Measurements from ENCODE around the gene YTHDC2.

The YTHDC2 gene

GRCh38 chr5:113518884-113519283 lies 5.4 kb downstream of the YTHDC2 start:
- no peak overlapping the region for H3K9ac ChIP-seq (ENCODE audit: low read depth in 1 of 2, low read length in 2 of 2)
- no peak overlapping the region for H3K4me3 ChIP-seq (ENCODE audit: low read depth in 1 of 2, low read length in 2 of 2)
- no peaks in the 10 kb centered on the region for H3K27me3 ChIP-seq (ENCODE audit: control insufficient read depth in 1 of 2, insufficient read depth in 2 of 2, low read length in 2 of 2)
- no peaks in the 10 kb centered on the region for H3K9me3 ChIP-seq (ENCODE audit: control insufficient read depth in 1 of 2, low read length in 2 of 2)
- H3K4me1 ChIP-seq (ENCODE audit: control insufficient read depth in 1 of 2, insufficient read depth in 2 of 2, low read length in 2 of 2) = peaks cover 8 to 11% of the 10 kb centered on the region in 2 donors
- no peak overlapping the region for H3K27ac ChIP-seq (ENCODE audit: low read depth, low read length)
- peaks cover 5 to 13% of the 10 kb centered on the region in 2 donors for H3K36me3 ChIP-seq (ENCODE audit: control insufficient read depth in 1 of 2, insufficient read depth in 2 of 2, low read length in 2 of 2)

- Histone ChIP-seq H3K36me3 (ENCODE audit: control insufficient read depth in 1 of 2, insufficient read depth in 2 of 2, low read length in 2 of 2) (peaks cover 5 to 13% of the 10 kb centered on the region in 2 donors), H3K9ac (ENCODE audit: low read depth in 1 of 2, low read length in 2 of 2) (no peak overlapping the region), H3K4me1 (ENCODE audit: control insufficient read depth in 1 of 2, insufficient read depth in 2 of 2, low read length in 2 of 2) (peaks cover 4 to 12% of the 10 kb centered on the region in 2 donors), H3K9me3 (ENCODE audit: control insufficient read depth in 1 of 2, low read length in 2 of 2) (no peaks in the 10 kb centered on the region), H3K4me3 (ENCODE audit: low read depth in 1 of 2, low read length in 2 of 2) (no peak overlapping the region), H3K27ac (ENCODE audit: low read depth, low read length) (no peak overlapping the region), H3K27me3 (ENCODE audit: control insufficient read depth in 1 of 2, insufficient read depth in 2 of 2, low read length in 2 of 2) (no peaks in the 10 kb centered on the region)
These were observed 5.9 kb downstream of the YTHDC2 start for GRCh38 chr5:113519412-113519811.

GRCh38 chr5:113520429-113520828 lies 6.9 kb downstream of the YTHDC2 start:
- no peak overlapping the region for H3K27ac ChIP-seq (ENCODE audit: low read depth, low read length)

GRCh38 chr5:113520899-113521298 lies 7.4 kb downstream of the YTHDC2 start:
- no peaks in the 10 kb centered on the region for H3K27me3 ChIP-seq (ENCODE audit: control insufficient read depth in 1 of 2, insufficient read depth in 2 of 2, low read length in 2 of 2)
- H3K4me3 ChIP-seq (ENCODE audit: low read depth in 1 of 2, low read length in 2 of 2) = no peak overlapping the region
- no peak overlapping the region for H3K27ac ChIP-seq (ENCODE audit: low read depth, low read length)
- H3K36me3 ChIP-seq (ENCODE audit: control insufficient read depth in 1 of 2, insufficient read depth in 2 of 2, low read length in 2 of 2) = peaks cover 5 to 13% of the 10 kb centered on the region in 2 donors
- H3K9ac ChIP-seq (ENCODE audit: low read depth in 1 of 2, low read length in 2 of 2) = no peak overlapping the region
- peaks cover 0 to 4% of the 10 kb centered on the region in 2 donors for H3K4me1 ChIP-seq (ENCODE audit: control insufficient read depth in 1 of 2, insufficient read depth in 2 of 2, low read length in 2 of 2)
- H3K9me3 ChIP-seq (ENCODE audit: control insufficient read depth in 1 of 2, low read length in 2 of 2) = no peaks in the 10 kb centered on the region

More at GRCh38 chr5:113520429-113520828, 6.9 kb downstream of the YTHDC2 start:
- H3K4me3 ChIP-seq (ENCODE audit: low read depth in 1 of 2, low read length in 2 of 2) = no peak overlapping the region
- H3K36me3 ChIP-seq (ENCODE audit: control insufficient read depth in 1 of 2, insufficient read depth in 2 of 2, low read length in 2 of 2) = peaks cover 5 to 13% of the 10 kb centered on the region in 2 donors
- no peaks in the 10 kb centered on the region for H3K27me3 ChIP-seq (ENCODE audit: control insufficient read depth in 1 of 2, insufficient read depth in 2 of 2, low read length in 2 of 2)
- H3K4me1 ChIP-seq (ENCODE audit: control insufficient read depth in 1 of 2, insufficient read depth in 2 of 2, low read length in 2 of 2) = peaks cover 0 to 7% of the 10 kb centered on the region in 2 donors
- no peaks in the 10 kb centered on the region for H3K9me3 ChIP-seq (ENCODE audit: control insufficient read depth in 1 of 2, low read length in 2 of 2)
- no peak overlapping the region for H3K9ac ChIP-seq (ENCODE audit: low read depth in 1 of 2, low read length in 2 of 2)

- Histone ChIP-seq H3K4me3 (ENCODE audit: low read depth in 1 of 2, low read length in 2 of 2) (no peak overlapping the region), H3K4me1 (ENCODE audit: control insufficient read depth in 1 of 2, insufficient read depth in 2 of 2, low read length in 2 of 2) (peaks cover 0 to 4% of the 10 kb centered on the region in 2 donors), H3K27ac (ENCODE audit: low read depth, low read length) (no peak overlapping the region), H3K27me3 (ENCODE audit: control insufficient read depth in 1 of 2, insufficient read depth in 2 of 2, low read length in 2 of 2) (no peaks in the 10 kb centered on the region), H3K36me3 (ENCODE audit: control insufficient read depth in 1 of 2, insufficient read depth in 2 of 2, low read length in 2 of 2) (peaks cover 5 to 9% of the 10 kb centered on the region in 2 donors), H3K9me3 (ENCODE audit: control insufficient read depth in 1 of 2, low read length in 2 of 2) (no peaks in the 10 kb centered on the region), H3K9ac (ENCODE audit: low read depth in 1 of 2, low read length in 2 of 2) (no peak overlapping the region)
These were observed 9.7 kb downstream of the YTHDC2 start for GRCh38 chr5:113523168-113523567.

GRCh38 chr5:113524927-113525326 lies 11.4 kb downstream of the YTHDC2 start:
- no peaks in the 10 kb centered on the region for H3K27me3 ChIP-seq (ENCODE audit: control insufficient read depth in 1 of 2, insufficient read depth in 2 of 2, low read length in 2 of 2)
- H3K9ac ChIP-seq (ENCODE audit: low read depth in 1 of 2, low read length in 2 of 2) = no peak overlapping the region
- no peak overlapping the region for H3K4me3 ChIP-seq (ENCODE audit: low read depth in 1 of 2, low read length in 2 of 2)
- H3K36me3 ChIP-seq (ENCODE audit: control insufficient read depth in 1 of 2, insufficient read depth in 2 of 2, low read length in 2 of 2) = peaks cover 5% of the 10 kb centered on the region in 2 donors
- peaks cover 0 to 4% of the 10 kb centered on the region in 2 donors for H3K4me1 ChIP-seq (ENCODE audit: control insufficient read depth in 1 of 2, insufficient read depth in 2 of 2, low read length in 2 of 2)
- H3K9me3 ChIP-seq (ENCODE audit: control insufficient read depth in 1 of 2, low read length in 2 of 2) = no peaks in the 10 kb centered on the region
- H3K27ac ChIP-seq (ENCODE audit: low read depth, low read length) = no peak overlapping the region

GRCh38 chr5:113526421-113526820 lies 12.9 kb downstream of the YTHDC2 start:
- H3K9me3 ChIP-seq (ENCODE audit: control insufficient read depth in 1 of 2, low read length in 2 of 2) = peaks cover 5% of the 10 kb centered on the region in 2 donors
- peaks cover 3% of the 10 kb centered on the region in 2 donors for H3K36me3 ChIP-seq (ENCODE audit: control insufficient read depth in 1 of 2, insufficient read depth in 2 of 2, low read length in 2 of 2)
- H3K4me1 ChIP-seq (ENCODE audit: control insufficient read depth in 1 of 2, insufficient read depth in 2 of 2, low read length in 2 of 2) = peaks cover 0 to 4% of the 10 kb centered on the region in 2 donors
- no peak overlapping the region for H3K27ac ChIP-seq (ENCODE audit: low read depth, low read length)
- H3K4me3 ChIP-seq (ENCODE audit: low read depth in 1 of 2, low read length in 2 of 2) = no peak overlapping the region
- H3K27me3 ChIP-seq (ENCODE audit: control insufficient read depth in 1 of 2, insufficient read depth in 2 of 2, low read length in 2 of 2) = no peaks in the 10 kb centered on the region
- H3K9ac ChIP-seq (ENCODE audit: low read depth in 1 of 2, low read length in 2 of 2) = no peak overlapping the region

GRCh38 chr5:113527746-113528145 lies 14.3 kb downstream of the YTHDC2 start:
- Histone ChIP-seq H3K27me3 (ENCODE audit: control insufficient read depth in 1 of 2, insufficient read depth in 2 of 2, low read length in 2 of 2) (no peaks in the 10 kb centered on the region), H3K4me3 (ENCODE audit: low read depth in 1 of 2, low read length in 2 of 2) (no peak overlapping the region), H3K27ac (ENCODE audit: low read depth, low read length) (no peak overlapping the region), H3K9me3 (ENCODE audit: control insufficient read depth in 1 of 2, low read length in 2 of 2) (peaks cover 5% of the 10 kb centered on the region in 2 donors), H3K4me1 (ENCODE audit: control insufficient read depth in 1 of 2, insufficient read depth in 2 of 2, low read length in 2 of 2) (peaks cover 0 to 4% of the 10 kb centered on the region in 2 donors), H3K9ac (ENCODE audit: low read depth in 1 of 2, low read length in 2 of 2) (no peak overlapping the region), H3K36me3 (ENCODE audit: control insufficient read depth in 1 of 2, insufficient read depth in 2 of 2, low read length in 2 of 2) (peaks cover 3% of the 10 kb centered on the region in 2 donors)

- H3K27ac ChIP-seq (ENCODE audit: low read depth, low read length) = no peak overlapping the region
- H3K9me3 ChIP-seq (ENCODE audit: control insufficient read depth in 1 of 2, low read length in 2 of 2) = peaks cover 5% of the 10 kb centered on the region in 2 donors
- peaks cover 6 to 7% of the 10 kb centered on the region in 2 donors for H3K36me3 ChIP-seq (ENCODE audit: control insufficient read depth in 1 of 2, insufficient read depth in 2 of 2, low read length in 2 of 2)
- no peaks in the 10 kb centered on the region for H3K4me1 ChIP-seq (ENCODE audit: control insufficient read depth in 1 of 2, insufficient read depth in 2 of 2, low read length in 2 of 2)
- H3K27me3 ChIP-seq (ENCODE audit: control insufficient read depth in 1 of 2, insufficient read depth in 2 of 2, low read length in 2 of 2) = no peaks in the 10 kb centered on the region
- no peak overlapping the region for H3K4me3 ChIP-seq (ENCODE audit: low read depth in 1 of 2, low read length in 2 of 2)
- H3K9ac ChIP-seq (ENCODE audit: low read depth in 1 of 2, low read length in 2 of 2) = no peak overlapping the region
These were observed 18.1 kb downstream of the YTHDC2 start for GRCh38 chr5:113531481-113532159.

- Histone ChIP-seq H3K36me3 (ENCODE audit: control insufficient read depth in 1 of 2, insufficient read depth in 2 of 2, low read length in 2 of 2) (peaks cover 15 to 30% of the 10 kb centered on the region in 2 donors), H3K27ac (ENCODE audit: low read depth, low read length) (no peak overlapping the region)
These were observed 24.8 kb downstream of the YTHDC2 start for GRCh38 chr5:113538313-113538712.

More at GRCh38 chr5:113538313-113538712, 24.8 kb downstream of the YTHDC2 start:
- Histone ChIP-seq H3K9me3 (ENCODE audit: control insufficient read depth in 1 of 2, low read length in 2 of 2) (no peaks in the 10 kb centered on the region), H3K4me3 (ENCODE audit: low read depth in 1 of 2, low read length in 2 of 2) (no peak overlapping the region), H3K4me1 (ENCODE audit: control insufficient read depth in 1 of 2, insufficient read depth in 2 of 2, low read length in 2 of 2) (no peaks in the 10 kb centered on the region), H3K27me3 (ENCODE audit: control insufficient read depth in 1 of 2, insufficient read depth in 2 of 2, low read length in 2 of 2) (no peaks in the 10 kb centered on the region), H3K9ac (ENCODE audit: low read depth in 1 of 2, low read length in 2 of 2) (no peak overlapping the region)

Measured in duodenal mucosa (tissue), 2 donors.